ENCODE measurements around the gene YPEL2.

DNA sequence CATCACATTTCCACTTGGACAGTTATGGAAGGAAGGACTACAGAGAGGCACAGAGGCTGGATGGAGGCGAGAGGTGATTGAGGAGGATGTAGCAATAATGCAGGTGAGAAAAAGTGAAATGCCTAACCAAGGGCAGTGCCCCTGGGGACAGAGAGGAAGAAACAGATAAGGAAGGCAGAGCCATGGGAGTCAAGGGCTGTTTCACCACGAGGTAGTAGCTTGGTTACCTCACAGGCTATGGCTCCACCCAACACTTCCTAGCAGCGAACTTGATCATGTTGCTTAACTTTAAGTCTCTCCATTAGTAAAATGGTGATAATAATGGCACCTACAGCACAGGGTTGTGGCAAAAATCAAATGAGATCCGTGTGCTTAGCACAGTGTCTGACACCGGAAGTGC, 83.9 kb downstream of the YPEL2 start:
- TF ChIP-seq, protein P1, sequence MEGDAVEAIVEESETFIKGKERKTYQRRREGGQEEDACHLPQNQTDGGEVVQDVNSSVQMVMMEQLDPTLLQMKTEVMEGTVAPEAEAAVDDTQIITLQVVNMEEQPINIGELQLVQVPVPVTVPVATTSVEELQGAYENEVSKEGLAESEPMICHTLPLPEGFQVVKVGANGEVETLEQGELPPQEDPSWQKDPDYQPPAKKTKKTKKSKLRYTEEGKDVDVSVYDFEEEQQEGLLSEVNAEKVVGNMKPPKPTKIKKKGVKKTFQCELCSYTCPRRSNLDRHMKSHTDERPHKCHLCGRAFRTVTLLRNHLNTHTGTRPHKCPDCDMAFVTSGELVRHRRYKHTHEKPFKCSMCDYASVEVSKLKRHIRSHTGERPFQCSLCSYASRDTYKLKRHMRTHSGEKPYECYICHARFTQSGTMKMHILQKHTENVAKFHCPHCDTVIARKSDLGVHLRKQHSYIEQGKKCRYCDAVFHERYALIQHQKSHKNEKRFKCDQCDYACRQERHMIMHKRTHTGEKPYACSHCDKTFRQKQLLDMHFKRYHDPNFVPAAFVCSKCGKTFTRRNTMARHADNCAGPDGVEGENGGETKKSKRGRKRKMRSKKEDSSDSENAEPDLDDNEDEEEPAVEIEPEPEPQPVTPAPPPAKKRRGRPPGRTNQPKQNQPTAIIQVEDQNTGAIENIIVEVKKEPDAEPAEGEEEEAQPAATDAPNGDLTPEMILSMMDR (tag by site-specific recombination; IDR thresholded peaks at IDR 0.05) = no peak
- TF ChIP-seq, protein P2, sequence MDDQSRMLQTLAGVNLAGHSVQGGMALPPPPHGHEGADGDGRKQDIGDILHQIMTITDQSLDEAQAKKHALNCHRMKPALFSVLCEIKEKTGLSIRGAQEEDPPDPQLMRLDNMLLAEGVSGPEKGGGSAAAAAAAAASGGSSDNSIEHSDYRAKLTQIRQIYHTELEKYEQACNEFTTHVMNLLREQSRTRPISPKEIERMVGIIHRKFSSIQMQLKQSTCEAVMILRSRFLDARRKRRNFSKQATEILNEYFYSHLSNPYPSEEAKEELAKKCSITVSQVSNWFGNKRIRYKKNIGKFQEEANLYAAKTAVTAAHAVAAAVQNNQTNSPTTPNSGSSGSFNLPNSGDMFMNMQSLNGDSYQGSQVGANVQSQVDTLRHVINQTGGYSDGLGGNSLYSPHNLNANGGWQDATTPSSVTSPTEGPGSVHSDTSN (CRISPR knock-in tag; IDR thresholded peaks at IDR 0.05) = no peak
- TF ChIP-seq ZNF610 (tag by site-specific recombination; IDR thresholded peaks at IDR 0.05; ENCODE audit: borderline replicate concordance) = no peak
- no peak for TF ChIP-seq ATF2 (tag by site-specific recombination; IDR thresholded peaks at IDR 0.05; ENCODE audit: low read depth)
- TF ChIP-seq, protein P3, sequence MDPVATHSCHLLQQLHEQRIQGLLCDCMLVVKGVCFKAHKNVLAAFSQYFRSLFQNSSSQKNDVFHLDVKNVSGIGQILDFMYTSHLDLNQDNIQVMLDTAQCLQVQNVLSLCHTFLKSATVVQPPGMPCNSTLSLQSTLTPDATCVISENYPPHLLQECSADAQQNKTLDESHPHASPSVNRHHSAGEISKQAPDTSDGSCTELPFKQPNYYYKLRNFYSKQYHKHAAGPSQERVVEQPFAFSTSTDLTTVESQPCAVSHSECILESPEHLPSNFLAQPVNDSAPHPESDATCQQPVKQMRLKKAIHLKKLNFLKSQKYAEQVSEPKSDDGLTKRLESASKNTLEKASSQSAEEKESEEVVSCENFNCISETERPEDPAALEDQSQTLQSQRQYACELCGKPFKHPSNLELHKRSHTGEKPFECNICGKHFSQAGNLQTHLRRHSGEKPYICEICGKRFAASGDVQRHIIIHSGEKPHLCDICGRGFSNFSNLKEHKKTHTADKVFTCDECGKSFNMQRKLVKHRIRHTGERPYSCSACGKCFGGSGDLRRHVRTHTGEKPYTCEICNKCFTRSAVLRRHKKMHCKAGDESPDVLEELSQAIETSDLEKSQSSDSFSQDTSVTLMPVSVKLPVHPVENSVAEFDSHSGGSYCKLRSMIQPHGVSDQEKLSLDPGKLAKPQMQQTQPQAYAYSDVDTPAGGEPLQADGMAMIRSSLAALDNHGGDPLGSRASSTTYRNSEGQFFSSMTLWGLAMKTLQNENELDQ (tag by site-specific recombination; IDR thresholded peaks at IDR 0.05; ENCODE audit: low read depth) = no peak
- no peak for TF ChIP-seq KLF7 (tag by site-specific recombination; IDR thresholded peaks at IDR 0.05; ENCODE audit: borderline replicate concordance)
- no peak for TF ChIP-seq YY2 (tag by site-specific recombination; IDR thresholded peaks at IDR 0.05)
- TF ChIP-seq ZNF660 (tag by site-specific recombination; IDR thresholded peaks at IDR 0.05) = no peak
- TF ChIP-seq PRDM1 (tag by site-specific recombination; IDR thresholded peaks at IDR 0.05) = no peak
- TF ChIP-seq ZNF639 (tag by site-specific recombination; IDR thresholded peaks at IDR 0.05) = no peak

Data from HEK293 (cell line).